ENCODE data around the gene SLC45A2.

GRCh38 chr5:34007201-34007620, 22.7 kb upstream of the SLC45A2 start:
- TF ChIP-seq CTCF (IDR thresholded peaks at IDR 0.05 in 8 of 11, conservative IDR thresholded peaks at IDR 0.05 in 3 of 11) = no peak
- TF ChIP-seq POLR2AphosphoS5 (IDR thresholded peaks at IDR 0.05) = no peak
- TF ChIP-seq POLR2A (IDR thresholded peaks at IDR 0.05) = no peak
